ENCODE measurements around the gene SIRPB2. TPM values are rescaled to one million over a fixed set of nuclear protein-coding genes. Genes with fewer than 3 reads are reported as not detected.

Gene SIRPB2
- total and polyA plus RNA-seq, 9 donors: 0.88 to 3.8 (median 1.4) TPM

DNA sequence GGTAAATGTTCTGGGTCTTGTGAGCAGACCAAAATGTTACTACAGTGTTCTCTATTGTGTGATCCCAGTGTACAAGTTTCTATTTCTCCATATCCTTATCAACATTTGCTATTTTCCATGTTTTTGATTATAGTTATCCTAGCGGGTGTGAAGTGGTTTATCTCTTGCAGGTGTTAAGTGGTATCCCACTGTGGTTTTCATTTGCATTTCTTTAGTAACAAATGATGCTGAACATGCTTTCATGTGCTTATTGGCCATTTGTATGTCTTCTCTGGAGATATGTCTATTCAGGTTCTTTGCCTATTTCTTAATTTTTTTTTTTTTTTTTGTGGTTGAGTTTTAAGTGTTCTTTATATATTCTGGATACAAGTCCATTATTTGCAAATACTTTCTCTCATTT lies 60.1 kb downstream of the SIRPB2 start:
- intact Hi-C loops (cut with DNase I): no loop called here
- H3K4me1 ChIP-seq (ENCODE audit: insufficient read depth): no peaks in the 10 kb centered on the region

DNA sequence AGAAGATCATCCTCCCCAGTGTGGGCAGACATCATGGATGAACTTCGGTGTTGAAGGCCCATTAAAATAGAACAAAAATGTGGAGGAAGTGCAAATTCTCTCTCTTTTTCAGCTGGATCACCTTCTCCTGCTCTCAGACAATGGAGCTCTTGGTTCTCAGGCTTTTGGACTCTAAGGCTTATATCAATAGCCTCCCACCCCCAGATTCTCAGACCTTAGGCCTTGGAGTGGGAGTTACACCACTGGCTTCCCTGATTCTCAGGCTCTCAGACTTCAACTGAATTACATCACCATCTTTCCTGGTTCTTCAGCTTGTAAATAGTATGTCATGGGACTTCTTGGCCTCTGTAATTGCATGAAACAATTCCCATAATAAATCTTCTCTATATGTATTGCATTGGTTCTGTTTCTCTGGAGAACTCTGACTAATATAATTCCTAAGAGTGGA lies 61.2 kb downstream of the SIRPB2 start:
- Histone ChIP-seq H3K36me3 (no peaks in the 10 kb centered on the region), H3K27me3 (no peaks in the 10 kb centered on the region), H3K4me3 (no peak overlapping the region), H3K9me3 (no peaks in the 10 kb centered on the region), H3K4me1 (ENCODE audit: insufficient read depth) (no peaks in the 10 kb centered on the region), H3K27ac (no peak overlapping the region)
- 73 to 79% (median 76%) methylated on average over 1 of the region's 1 CpG for WGBS, 3 donors
- no peak for DNase-seq
- intact Hi-C loops (cut with DNase I): no loop called here
- TF ChIP-seq EP300 (IDR thresholded peaks at IDR 0.05) (no peak), POLR2A (IDR thresholded peaks at IDR 0.05) (no peak)
- TF ChIP-seq, protein P1, sequence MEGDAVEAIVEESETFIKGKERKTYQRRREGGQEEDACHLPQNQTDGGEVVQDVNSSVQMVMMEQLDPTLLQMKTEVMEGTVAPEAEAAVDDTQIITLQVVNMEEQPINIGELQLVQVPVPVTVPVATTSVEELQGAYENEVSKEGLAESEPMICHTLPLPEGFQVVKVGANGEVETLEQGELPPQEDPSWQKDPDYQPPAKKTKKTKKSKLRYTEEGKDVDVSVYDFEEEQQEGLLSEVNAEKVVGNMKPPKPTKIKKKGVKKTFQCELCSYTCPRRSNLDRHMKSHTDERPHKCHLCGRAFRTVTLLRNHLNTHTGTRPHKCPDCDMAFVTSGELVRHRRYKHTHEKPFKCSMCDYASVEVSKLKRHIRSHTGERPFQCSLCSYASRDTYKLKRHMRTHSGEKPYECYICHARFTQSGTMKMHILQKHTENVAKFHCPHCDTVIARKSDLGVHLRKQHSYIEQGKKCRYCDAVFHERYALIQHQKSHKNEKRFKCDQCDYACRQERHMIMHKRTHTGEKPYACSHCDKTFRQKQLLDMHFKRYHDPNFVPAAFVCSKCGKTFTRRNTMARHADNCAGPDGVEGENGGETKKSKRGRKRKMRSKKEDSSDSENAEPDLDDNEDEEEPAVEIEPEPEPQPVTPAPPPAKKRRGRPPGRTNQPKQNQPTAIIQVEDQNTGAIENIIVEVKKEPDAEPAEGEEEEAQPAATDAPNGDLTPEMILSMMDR (IDR thresholded peaks at IDR 0.05): no peak

More for the DNA sequence above, 60.1 kb downstream of the SIRPB2 start:
- Histone ChIP-seq H3K27ac (no peak overlapping the region), H3K27me3 (no peaks in the 10 kb centered on the region), H3K4me3 (no peak overlapping the region), H3K36me3 (no peaks in the 10 kb centered on the region), H3K9me3 (no peaks in the 10 kb centered on the region)
- WGBS, 3 donors: 25 to 43% (median 35%) methylated on average over 1 of the region's 1 CpG
- TF ChIP-seq, protein P1 (IDR thresholded peaks at IDR 0.05): no peak
- TF ChIP-seq POLR2A (IDR thresholded peaks at IDR 0.05): no peak
- TF ChIP-seq EP300 (IDR thresholded peaks at IDR 0.05): no peak
- no peak for DNase-seq

DNA sequence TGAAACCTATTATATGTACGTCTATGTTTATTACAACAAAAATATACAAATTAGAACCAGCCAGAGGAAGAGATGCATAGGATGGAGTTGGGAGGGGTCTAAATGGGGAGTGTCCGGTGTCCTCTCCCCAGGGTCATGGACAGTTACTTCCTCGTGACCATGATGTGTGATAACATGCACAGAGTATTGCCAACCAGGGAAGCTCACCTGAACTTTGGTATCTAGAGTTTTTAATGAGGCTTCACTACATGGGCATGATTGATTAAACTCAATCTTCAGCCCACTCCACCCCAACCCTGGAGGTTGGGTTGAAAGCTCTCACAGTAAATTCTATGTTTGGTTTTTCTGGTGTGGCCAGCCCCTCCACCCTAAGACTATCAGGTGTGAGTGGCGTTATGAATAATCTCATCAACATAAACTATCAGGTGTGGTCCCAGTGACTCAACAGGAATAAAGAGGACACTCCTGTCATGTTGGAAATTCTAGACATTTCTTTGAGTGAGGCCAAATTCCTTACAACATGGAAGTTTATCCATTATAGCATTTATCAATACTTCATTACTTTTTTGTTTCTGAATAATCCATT lies 62.0 kb downstream of the SIRPB2 start:
- no peak for TF ChIP-seq POLR2A (IDR thresholded peaks at IDR 0.05)
- TF ChIP-seq, protein P1 (IDR thresholded peaks at IDR 0.05): no peak
- no peak for TF ChIP-seq EP300 (IDR thresholded peaks at IDR 0.05)
- WGBS, 3 donors: 71 to 89% (median 71%) methylated on average over 4 of the region's 4 CpGs
- Histone ChIP-seq H3K9me3 (no peaks in the 10 kb centered on the region), H3K27me3 (no peaks in the 10 kb centered on the region), H3K36me3 (no peaks in the 10 kb centered on the region), H3K4me3 (no peak overlapping the region), H3K27ac (no peak overlapping the region), H3K4me1 (ENCODE audit: insufficient read depth) (no peaks in the 10 kb centered on the region)
- intact Hi-C loops (cut with DNase I): no loop called here
- no peak for DNase-seq

DNA sequence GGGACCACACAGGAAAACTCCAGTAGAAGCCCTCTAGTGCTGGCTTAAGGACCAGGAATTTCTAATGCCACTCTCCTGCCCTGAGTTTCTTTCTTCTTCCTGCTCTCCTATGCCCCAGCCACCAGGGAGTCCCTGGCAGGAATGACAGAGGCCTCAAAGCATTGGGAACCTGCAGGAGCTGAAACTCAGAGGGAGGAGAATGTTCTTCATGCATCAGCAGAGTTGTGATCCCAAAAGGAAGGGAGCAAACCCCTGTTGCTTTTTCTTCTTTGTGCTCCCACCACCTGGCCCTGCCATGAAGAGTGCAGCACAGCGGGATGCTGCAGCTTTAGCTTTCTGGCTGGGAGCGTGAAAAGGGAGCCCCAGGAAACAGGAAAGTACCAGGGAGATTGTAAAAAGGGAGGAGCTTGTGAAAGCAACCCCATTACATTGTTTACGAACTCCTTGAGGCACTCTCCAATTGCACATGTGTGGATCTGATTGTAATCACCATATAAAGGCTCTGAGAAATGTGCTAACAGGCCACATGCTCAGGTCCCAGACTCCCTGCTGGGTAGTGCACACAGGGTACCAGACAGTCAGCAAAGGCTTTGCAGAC lies 63.7 kb downstream of the SIRPB2 start:
- no peaks in the 10 kb centered on the region for H3K27me3 ChIP-seq
- 19 to 23% (median 20%) methylated on average over 3 of the region's 3 CpGs for WGBS, 3 donors
- H3K4me1 ChIP-seq (ENCODE audit: insufficient read depth): no peaks in the 10 kb centered on the region
- intact Hi-C loops (cut with DNase I): no loop called here
- DNase-seq: no peak
- no peaks in the 10 kb centered on the region for H3K36me3 ChIP-seq
- no peak overlapping the region for H3K27ac ChIP-seq
- TF ChIP-seq, protein P1 (IDR thresholded peaks at IDR 0.05): no peak
- TF ChIP-seq EP300 (IDR thresholded peaks at IDR 0.05) (no peak), POLR2A (IDR thresholded peaks at IDR 0.05) (no peak)
- no peaks in the 10 kb centered on the region for H3K9me3 ChIP-seq
- no peak overlapping the region for H3K4me3 ChIP-seq
